Pancreas (tissue), 10 donors: ENCODE results near the gene ADCK2. TPM values are rescaled to one million over a fixed set of nuclear protein-coding genes. Genes with fewer than 3 reads are reported as not detected.

ENCODE experiments used
- ATAC-seq, 4 donors: fragments of 200-7000 bp; cut with Tn5 transposase; one replicate each; pipeline versions ENCODE4 v1.8.0 to v1.9.1; 2020; ENCODE audit warnings: mild to moderate bottlenecking in 4 of 4, moderate library complexity in 4 of 4
- DNase-seq, 6 donors: peaks; one replicate each; pipeline ENCODE4 v3.0.0-alpha.2; 2020
- FAIRE-seq: peaks from 2 replicates; lab custom pipeline; 2012; peaks lifted over from hg19 to GRCh38; lab: Jason Lieb, UNC
- H3K27ac ChIP-seq, 4 donors: fragments of 200-600 bp; sonication (generic); 1 replicate in 3 of 4; 2 replicates in 1 of 4; pipeline versions ENCODE4 v1.5.0 to v1.8.0; 2020
- H3K27me3 ChIP-seq, 4 donors: fragments of 200-600 bp; one replicate each; pipeline ENCODE4 v1.8.0; 2021
- H3K36me3 ChIP-seq, 3 donors: fragments of 200-600 bp; sonication (generic) in 1 of 3; one replicate each; pipeline versions ENCODE4 v1.5.0 to v1.8.0; 2020 to 2021
- H3K4me1 ChIP-seq, 3 donors: fragments of 200-600 bp; one replicate each; pipeline ENCODE4 v1.8.0; 2021
- H3K4me3 ChIP-seq, 4 donors: fragments of 200-600 bp; sonication (generic) in 2 of 4; one replicate each; pipeline versions ENCODE4 v1.5.0 to v1.8.0; 2020 to 2021
- H3K9me3 ChIP-seq, 4 donors: fragments of 200-600 bp; one replicate each; pipeline ENCODE4 v1.8.0; 2021
- WGBS, 2 donors: extraction: QIAGEN DNeasy Blood & Tissue Kit; methylation state at CpG; one replicate each; pipeline ENCODE4 v1.1.7; 2013; 5-methylcytosine and 5-hydroxymethylcytosine counted together
- intact Hi-C, 3 donors: fragments of 100-400 bp; cut with DNase I; formaldehyde crosslinking; loops; one replicate each; pipeline versions ENCODE4 v1.11.1 to v1.14.2; 2022
- polyA plus RNA-seq, 2 donors: library from polyadenylated mRNA; stranded (reverse); fragments of 200-250 nt; gene quantifications; one replicate each; pipeline ENCODE4 v1.2.3, GENCODE V29; 2013
- total RNA-seq, 6 donors: library from RNA; stranded (reverse); fragmentation: NEBNext Ultra II Directional in 4 of 6; extraction: Animal tissue kit (Norgen Biotek cat#: 25700) in 4 of 6; gene quantifications; one replicate each; pipeline versions ENCODE4 v1.2.1 to v1.2.4, GENCODE V29; 2021 to 2023
- TF ChIP-seq, protein P1 (sequence below), 4 donors: fragments of 200-600 bp; sonication (generic) in 3 of 4; IDR thresholded peaks; one replicate each; pipeline versions ENCODE4 v1.5.0 to v1.8.0; 2021; ENCODE audit warnings: antibody characterized with exemption in 4 of 4
- donor health status: healthy with polysubstance abuse.
- donor health status: DM: no; HTN: no; CAD: no; lungs with moderate emphysema.
- donor health status: DM: no; HTN: no; CAD: no.
- donor health status: control.
- donor health status: control.
- donor health status: Bipolar disorder and iron deficiency.
- donor health status: DM: yes; HTN: yes; CAD: no.
- donor health status: DM: no; HTN: no; CAD: no.
- donor health status: DM: no; HTN: no; CAD: no.
- donor health status: DM: yes; HTN: yes; CAD: no.

Gene ADCK2
- total and polyA plus RNA-seq, 8 donors = 6.5 to 13.3 (median 8.4) TPM

GRCh38 chr7:140683657-140684056 is 10.9 kb downstream of the ADCK2 start:
- H3K36me3 ChIP-seq = peaks cover 0 to 6% (median 0%) of the 10 kb centered on the region in 3 donors
- FAIRE-seq (no peak), DNase-seq (no peak), ATAC-seq (no peak)
- no peaks in the 10 kb centered on the region for H3K9me3 ChIP-seq
- no peaks in the 10 kb centered on the region for H3K4me1 ChIP-seq
- intact Hi-C loops = no loop called here
- H3K27me3 ChIP-seq = no peaks in the 10 kb centered on the region
- WGBS, 2 donors = 91 to 92% methylated on average over 3 of the region's 3 CpGs
- H3K27ac ChIP-seq = no peak overlapping the region
- no peak overlapping the region for H3K4me3 ChIP-seq
- TF ChIP-seq, protein P1, sequence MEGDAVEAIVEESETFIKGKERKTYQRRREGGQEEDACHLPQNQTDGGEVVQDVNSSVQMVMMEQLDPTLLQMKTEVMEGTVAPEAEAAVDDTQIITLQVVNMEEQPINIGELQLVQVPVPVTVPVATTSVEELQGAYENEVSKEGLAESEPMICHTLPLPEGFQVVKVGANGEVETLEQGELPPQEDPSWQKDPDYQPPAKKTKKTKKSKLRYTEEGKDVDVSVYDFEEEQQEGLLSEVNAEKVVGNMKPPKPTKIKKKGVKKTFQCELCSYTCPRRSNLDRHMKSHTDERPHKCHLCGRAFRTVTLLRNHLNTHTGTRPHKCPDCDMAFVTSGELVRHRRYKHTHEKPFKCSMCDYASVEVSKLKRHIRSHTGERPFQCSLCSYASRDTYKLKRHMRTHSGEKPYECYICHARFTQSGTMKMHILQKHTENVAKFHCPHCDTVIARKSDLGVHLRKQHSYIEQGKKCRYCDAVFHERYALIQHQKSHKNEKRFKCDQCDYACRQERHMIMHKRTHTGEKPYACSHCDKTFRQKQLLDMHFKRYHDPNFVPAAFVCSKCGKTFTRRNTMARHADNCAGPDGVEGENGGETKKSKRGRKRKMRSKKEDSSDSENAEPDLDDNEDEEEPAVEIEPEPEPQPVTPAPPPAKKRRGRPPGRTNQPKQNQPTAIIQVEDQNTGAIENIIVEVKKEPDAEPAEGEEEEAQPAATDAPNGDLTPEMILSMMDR (IDR thresholded peaks at IDR 0.05) = no peak

DNA sequence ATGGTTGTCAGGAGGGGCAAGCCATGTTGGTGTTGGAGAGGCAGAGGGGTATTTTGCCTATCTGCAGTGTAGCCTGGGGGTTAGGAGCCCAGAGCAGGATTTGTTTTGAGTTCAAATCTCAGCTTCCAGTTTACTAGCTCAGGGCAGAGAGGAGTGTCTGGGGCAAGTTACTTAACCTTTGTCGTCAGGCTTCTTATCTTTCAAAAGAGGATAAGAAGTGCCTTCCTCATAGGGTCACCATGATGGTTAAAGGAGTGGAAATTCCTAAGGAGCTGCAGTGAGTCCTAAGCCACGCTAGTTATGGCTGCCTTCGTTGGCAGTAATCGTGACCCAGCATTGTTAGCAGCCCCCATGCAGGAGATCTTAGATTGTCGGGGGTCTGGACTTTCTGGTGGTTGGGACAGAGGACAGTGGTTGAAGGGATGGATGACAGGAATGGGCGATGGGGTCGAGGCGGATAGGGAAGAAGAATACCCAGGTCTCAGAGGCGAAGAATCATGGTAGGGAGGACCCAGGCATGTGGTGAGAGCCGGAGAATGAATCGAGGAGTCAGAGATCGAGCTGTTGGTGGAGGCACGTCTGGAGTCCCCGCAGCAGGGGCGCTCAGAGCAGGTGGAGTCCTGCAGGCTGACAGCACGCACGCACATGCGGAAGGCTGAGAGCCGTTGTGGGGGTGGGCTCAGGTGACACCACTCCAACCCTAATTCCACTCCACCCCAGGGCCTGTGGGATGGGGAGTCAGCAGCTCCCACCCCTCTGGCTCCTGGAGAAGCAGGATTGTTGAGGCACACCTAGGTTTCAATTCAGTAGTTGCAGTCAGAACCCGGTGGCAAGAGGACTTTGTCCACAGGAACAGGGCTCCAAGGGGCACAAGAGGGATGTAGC is 11.6 kb downstream of the ADCK2 start:
- no peak for DNase-seq
- Histone ChIP-seq H3K27ac (no peak overlapping the region), H3K4me1 (no peaks in the 10 kb centered on the region), H3K4me3 (no peak overlapping the region), H3K27me3 (no peaks in the 10 kb centered on the region), H3K36me3 (peaks cover 0 to 6% (median 0%) of the 10 kb centered on the region in 3 donors), H3K9me3 (no peaks in the 10 kb centered on the region)
- intact Hi-C loops = no loop called here
- ATAC-seq = no peak
- TF ChIP-seq, protein P1 (IDR thresholded peaks at IDR 0.05) = no peak
- no peak for FAIRE-seq
- 92 to 93% methylated on average over 20 of the region's 20 CpGs for WGBS, 2 donors

DNA sequence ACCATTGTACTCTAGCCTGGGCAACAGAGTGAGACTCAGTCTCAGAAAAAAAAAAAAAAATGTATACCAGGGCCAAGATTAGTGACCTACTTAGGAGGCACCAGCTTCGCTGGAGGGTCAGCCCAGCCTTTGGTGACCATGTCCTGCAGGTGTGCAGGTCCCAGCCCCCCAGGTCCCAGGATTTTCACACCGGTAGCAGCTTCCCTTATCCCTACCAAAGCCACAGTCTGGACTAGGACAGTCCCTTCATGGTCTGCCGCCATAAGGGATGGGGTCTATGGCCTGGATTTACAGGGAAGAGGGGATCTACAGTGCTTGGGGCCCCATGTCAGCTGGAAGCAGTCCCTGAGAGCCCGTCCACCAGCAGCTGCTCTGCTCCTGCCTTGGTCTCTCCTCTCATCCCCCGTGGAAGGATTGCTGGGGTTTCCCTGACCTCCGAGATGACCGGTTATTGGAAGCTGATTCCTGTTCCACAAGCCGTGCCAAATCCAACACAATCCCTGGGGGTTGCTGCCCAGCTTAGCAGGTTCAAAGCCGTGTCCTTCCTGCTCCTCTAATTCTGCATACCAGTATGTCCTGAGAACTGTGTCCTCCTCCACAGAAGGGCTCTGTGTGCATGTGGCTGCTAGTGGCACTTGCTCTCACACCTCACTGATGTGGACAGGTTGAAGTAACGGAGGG is 12.8 kb downstream of the ADCK2 start:
- no peak overlapping the region for H3K27ac ChIP-seq
- DNase-seq (no peak), FAIRE-seq (no peak), ATAC-seq (no peak)
- 81 to 85% methylated on average over 10 of the region's 10 CpGs for WGBS, 2 donors
- intact Hi-C loops = no loop called here
- no peaks in the 10 kb centered on the region for H3K9me3 ChIP-seq
- TF ChIP-seq, protein P1 (IDR thresholded peaks at IDR 0.05) = no peak
- no peak overlapping the region for H3K4me3 ChIP-seq
- no peaks in the 10 kb centered on the region for H3K27me3 ChIP-seq
- H3K4me1 ChIP-seq = no peaks in the 10 kb centered on the region
- H3K36me3 ChIP-seq = peaks cover 0 to 6% (median 0%) of the 10 kb centered on the region in 3 donors

GRCh38 chr7:140686921-140687320 is 14.2 kb downstream of the ADCK2 start:
- 94 to 95% methylated on average over 11 of the region's 11 CpGs for WGBS, 2 donors
- no peak for DNase-seq
- no peak for ATAC-seq
- H3K4me1 ChIP-seq = no peaks in the 10 kb centered on the region
- H3K27ac ChIP-seq = no peak overlapping the region
- no peaks in the 10 kb centered on the region for H3K9me3 ChIP-seq
- intact Hi-C loops = no loop called here
- H3K27me3 ChIP-seq = no peaks in the 10 kb centered on the region
- H3K36me3 ChIP-seq = peaks cover 0 to 1% (median 0%) of the 10 kb centered on the region in 3 donors
- FAIRE-seq = no peak
- TF ChIP-seq, protein P1 (IDR thresholded peaks at IDR 0.05) = no peak
- no peak overlapping the region for H3K4me3 ChIP-seq
